Upper lobe of left lung (tissue), 6 donors: Measurements from ENCODE around the gene SMPD3. TPM values are rescaled to one million over a fixed set of nuclear protein-coding genes. Genes with fewer than 3 reads are reported as not detected.

ENCODE experiments used
- ATAC-seq, 2 donors: fragments of 200-7000 bp; cut with Tn5 transposase; one replicate each; pipeline ENCODE4 v1.9.1; 2022; ENCODE audit warnings: mild to moderate bottlenecking in 2 of 2, moderate library complexity in 2 of 2; ENCODE audit not compliant: low FRiP score in 2 of 2
- DNase-seq, 2 donors: peaks; one replicate each; pipeline ENCODE4 v3.0.0-alpha.2; 2019 to 2020
- H3K27ac ChIP-seq, 4 donors: fragments of 200-600 bp; sonication (generic); one replicate each; pipeline ENCODE4 v1.5.1; 2016 to 2019
- H3K27me3 ChIP-seq, 4 donors: fragments of 200-600 bp; sonication (generic); one replicate each; pipeline ENCODE4 v1.5.1; 2017 to 2019
- H3K36me3 ChIP-seq, 4 donors: fragments of 200-600 bp; sonication (generic); one replicate each; pipeline ENCODE4 v1.5.1; 2016 to 2019
- H3K4me1 ChIP-seq, 4 donors: fragments of 200-600 bp; sonication (generic); one replicate each; pipeline ENCODE4 v1.5.1; 2018 to 2019
- H3K4me3 ChIP-seq, 4 donors: fragments of 200-600 bp; sonication (generic); one replicate each; pipeline ENCODE4 v1.5.1; 2017 to 2019; ENCODE audit warnings: mild to moderate bottlenecking in 2 of 4, moderate library complexity in 1 of 4
- H3K9me3 ChIP-seq, 4 donors: fragments of 200-600 bp; sonication (generic); one replicate each; pipeline ENCODE4 v1.5.1; 2018 to 2019
- CTCF ChIP-seq, 6 experiments: fragments of 450-650 bp in 4 of 6; fragments of 200-600 bp in 2 of 6; sonication (generic) in 2 of 6; IDR thresholded peaks; one replicate each; pipeline ENCODE4 v1.5.1; 2016 to 2019; ENCODE audit warnings: antibody characterized with exemption in 6 of 6
- EP300 ChIP-seq, 4 donors: sonication (generic); formaldehyde crosslinking; IDR thresholded peaks; one replicate each; pipeline ENCODE4 v1.5.1; 2017; ENCODE audit warnings: antibody characterized with exemption in 4 of 4, control low read depth in 2 of 4
- POLR2A ChIP-seq, 4 donors: fragments of 450-650 bp; IDR thresholded peaks; one replicate each; pipeline ENCODE4 v1.5.1; 2016 to 2017; ENCODE audit warnings: antibody characterized with exemption in 4 of 4, mild to moderate bottlenecking in 2 of 4
- POLR2AphosphoS5 ChIP-seq, 2 donors: sonication (generic); formaldehyde crosslinking; IDR thresholded peaks; one replicate each; pipeline ENCODE4 v1.5.1; 2017; ENCODE audit warnings: antibody characterized with exemption in 2 of 2
- WGBS, 2 donors: methylation state at CpG; one replicate each; pipeline ENCODE4 v1.1.5; 2017 to 2018; 5-methylcytosine and 5-hydroxymethylcytosine counted together
- total RNA-seq, 6 donors: library from RNA; depleted of rRNA in 4 of 6; stranded (reverse); fragments of >200 nt in 4 of 6; gene quantifications; one replicate each; pipeline versions ENCODE4 v1.1.0 to v1.2.1, GENCODE V29; 2016 to 2021
- donor health status: DM: no; HTN: no; CAD: no; lungs with moderate emphysema.
- donor health status: DM: no; HTN: yes; CAD: no; lungs with severe emphysema.

Gene SMPD3
- total RNA-seq, 6 donors from 2014 or later: 1.2 to 10.7 (median 3.2) TPM

GRCh38 chr16:68380676-68381362 is 67.5 kb downstream of the SMPD3 start:
- no peak for ATAC-seq
- H3K9me3 ChIP-seq: no peaks in the 10 kb centered on the region
- 90 to 95% methylated on average over 10 of the region's 10 CpGs for WGBS, 2 donors

GRCh38 chr16:68380348-68380670 is 68.0 kb downstream of the SMPD3 start:
- no peaks in the 10 kb centered on the region for H3K36me3 ChIP-seq
- H3K4me3 ChIP-seq: no peak overlapping the region
- H3K4me1 ChIP-seq: no peaks in the 10 kb centered on the region
- H3K27me3 ChIP-seq: no peaks in the 10 kb centered on the region
- H3K27ac ChIP-seq: no peak overlapping the region
- no peak for ATAC-seq
- H3K9me3 ChIP-seq: no peaks in the 10 kb centered on the region
- 94% methylated on average over 5 of the region's 5 CpGs; no CpG with 5 or more reads in 1 of the 2 donors for WGBS, 2 donors
- TF ChIP-seq EP300 (IDR thresholded peaks at IDR 0.05) (no peak), CTCF (IDR thresholded peaks at IDR 0.05) (no peak), POLR2AphosphoS5 (IDR thresholded peaks at IDR 0.05) (no peak), POLR2A (IDR thresholded peaks at IDR 0.05) (no peak)
- peak in 1 of 2 donors; percentile 41 for DNase-seq

More at GRCh38 chr16:68380676-68381362, 67.5 kb downstream of the SMPD3 start:
- Histone ChIP-seq H3K27me3 (no peaks in the 10 kb centered on the region), H3K27ac (no peak overlapping the region), H3K4me3 (no peak overlapping the region), H3K4me1 (no peaks in the 10 kb centered on the region), H3K36me3 (no peaks in the 10 kb centered on the region)
- TF ChIP-seq POLR2A (IDR thresholded peaks at IDR 0.05) (no peak), POLR2AphosphoS5 (IDR thresholded peaks at IDR 0.05) (no peak), EP300 (IDR thresholded peaks at IDR 0.05) (no peak), CTCF (IDR thresholded peaks at IDR 0.05) (no peak)
- DNase-seq: no peak

- TF ChIP-seq POLR2A (IDR thresholded peaks at IDR 0.05) (no peak), CTCF (IDR thresholded peaks at IDR 0.05) (no peak), POLR2AphosphoS5 (IDR thresholded peaks at IDR 0.05) (no peak), EP300 (IDR thresholded peaks at IDR 0.05) (no peak)
- 83 to 100% methylated on average over 2 to 18 of the region's 18 CpGs for WGBS, 2 donors
- ATAC-seq (no peak), DNase-seq (peak in 1 of 2 donors; percentile 31)
- no peaks in the 10 kb centered on the region for H3K27me3 ChIP-seq
- H3K4me3 ChIP-seq: no peak overlapping the region
- H3K4me1 ChIP-seq: no peaks in the 10 kb centered on the region
- H3K36me3 ChIP-seq: no peaks in the 10 kb centered on the region
- no peaks in the 10 kb centered on the region for H3K9me3 ChIP-seq
- no peak overlapping the region for H3K27ac ChIP-seq
Observed at GRCh38 chr16:68379472-68380347, 68.6 kb downstream of the SMPD3 start.

- Histone ChIP-seq H3K27ac (no peak overlapping the region), H3K9me3 (no peaks in the 10 kb centered on the region), H3K4me3 (no peak overlapping the region), H3K36me3 (no peaks in the 10 kb centered on the region), H3K4me1 (no peaks in the 10 kb centered on the region), H3K27me3 (no peaks in the 10 kb centered on the region)
- no peak for ATAC-seq
- WGBS, 2 donors: 78 to 82% methylated on average over 10 to 13 of the region's 13 CpGs
- TF ChIP-seq EP300 (IDR thresholded peaks at IDR 0.05) (no peak), POLR2AphosphoS5 (IDR thresholded peaks at IDR 0.05) (no peak), POLR2A (IDR thresholded peaks at IDR 0.05) (no peak), CTCF (IDR thresholded peaks at IDR 0.05) (no peak)
- peak in 1 of 2 donors; percentile 8 for DNase-seq
Observed at GRCh38 chr16:68378436-68379415, 69.6 kb downstream of the SMPD3 start.
